ENCODE measurements around the gene PPAT.

DNA sequence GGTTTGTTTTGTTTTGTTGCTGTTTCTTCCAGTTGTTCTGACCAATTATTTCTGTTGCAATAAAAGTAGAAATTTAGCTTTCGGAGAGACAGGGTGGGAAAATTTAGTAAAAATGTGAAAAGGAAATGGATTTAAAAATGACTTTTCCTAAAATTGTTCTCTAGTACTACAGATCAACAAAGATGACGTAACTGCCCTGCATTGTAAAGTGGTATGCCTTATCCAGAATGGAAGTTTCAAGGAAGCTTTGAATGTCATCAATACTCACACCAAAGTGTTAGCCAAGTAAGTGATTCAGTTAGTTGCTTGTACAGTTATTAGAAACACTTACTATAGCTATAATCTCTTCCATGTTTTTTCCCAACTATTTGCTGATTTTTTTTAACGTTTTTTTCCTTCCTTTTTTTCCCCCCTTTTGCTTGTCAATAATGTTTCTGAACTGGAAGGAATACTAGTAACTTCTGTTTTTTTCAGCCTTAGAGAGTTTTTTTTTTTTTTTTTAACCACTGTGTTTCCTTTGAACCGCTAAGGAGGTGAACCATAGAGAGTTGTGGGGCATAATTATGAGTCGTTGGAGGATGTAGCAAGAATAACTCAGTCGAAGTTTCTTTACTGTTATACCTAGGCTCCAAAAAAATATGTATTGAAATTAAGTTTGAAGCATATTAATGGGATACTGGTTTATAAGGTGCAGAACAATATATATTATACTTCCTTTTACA is 34.2 kb upstream of the PPAT start:
- no peak for TF ChIP-seq EZH2 (IDR thresholded peaks at IDR 0.05; ENCODE audit: insufficient read depth, poor library complexity, severe bottlenecking)
- TF ChIP-seq EZH2phosphoT487 (IDR thresholded peaks at IDR 0.05; ENCODE audit: insufficient read depth, low read depth) = no peak

All from GM23248 (cell line).